Thymus (tissue), 11 donors: ENCODE data around the gene NSF. TPM values are rescaled to one million over a fixed set of nuclear protein-coding genes. Genes with fewer than 3 reads are reported as not detected.

ENCODE experiments used
- DNase-seq, 9 donors: peaks; one replicate each; pipeline ENCODE4 v3.0.0-alpha.2; 2013; ENCODE audit warnings: low spot score in 9 of 9, low read depth in 6 of 9, missing footprints in 1 of 9
- H3K27ac ChIP-seq, 2 donors: one replicate each; pipeline ENCODE4 v1.5.1; 2013; ENCODE audit warnings: control low read depth in 1 of 2, low read depth in 1 of 2, low read length in 1 of 2, mild to moderate bottlenecking in 1 of 2, moderate library complexity in 1 of 2
- H3K27me3 ChIP-seq, 2 donors: one replicate each; pipeline ENCODE4 v1.5.1; 2013; ENCODE audit warnings: low read length in 1 of 2; ENCODE audit not compliant: control insufficient read depth in 2 of 2, insufficient read depth in 1 of 2
- H3K36me3 ChIP-seq, 2 donors: one replicate each; pipeline ENCODE4 v1.5.1; 2013; ENCODE audit warnings: low read length in 1 of 2, mild to moderate bottlenecking in 1 of 2, moderate library complexity in 1 of 2; ENCODE audit not compliant: control insufficient read depth in 2 of 2, insufficient read depth in 2 of 2
- H3K4me1 ChIP-seq, 2 donors: one replicate each; pipeline ENCODE4 v1.5.1; 2013; ENCODE audit warnings: low read length in 2 of 2; ENCODE audit not compliant: control insufficient read depth in 2 of 2, insufficient read depth in 2 of 2
- H3K4me3 ChIP-seq, 2 donors: one replicate each; pipeline ENCODE4 v1.5.1; 2013; ENCODE audit warnings: low read length in 2 of 2, control low read depth in 1 of 2, mild to moderate bottlenecking in 1 of 2
- H3K9me3 ChIP-seq, 2 donors: one replicate each; pipeline ENCODE4 v1.5.1; 2013; ENCODE audit warnings: low read length in 1 of 2, mild to moderate bottlenecking in 1 of 2; ENCODE audit not compliant: control insufficient read depth in 2 of 2, insufficient read depth in 1 of 2
- WGBS: extraction: QIAGEN DNeasy Blood & Tissue Kit; methylation state at CpG from one replicate; pipeline ENCODE4 v1.1.7; 2013; 5-methylcytosine and 5-hydroxymethylcytosine counted together
- polyA plus RNA-seq: library from polyadenylated mRNA; stranded (reverse); fragments of 200-250 nt; gene quantifications from one replicate; pipeline ENCODE4 v1.2.3, GENCODE V29; 2013
- total RNA-seq: library from RNA; stranded (reverse); fragments of 120-200 nt; gene quantifications from one replicate; pipeline ENCODE4 v1.2.4, GENCODE V29; 2013
- donor health status: healthy.

Gene NSF
- total and polyA plus RNA-seq, 2 donors, result 14.3 to 15.3 TPM

- peaks cover 0 to 3% of the 10 kb centered on the region in 2 donors for H3K27me3 ChIP-seq
- no peak overlapping the region for H3K27ac ChIP-seq
- WGBS, result 96% methylated on average over 5 of the region's 5 CpGs
- no peaks in the 10 kb centered on the region for H3K4me1 ChIP-seq
- H3K4me3 ChIP-seq, result no peak overlapping the region
- no peak for DNase-seq
- no peaks in the 10 kb centered on the region for H3K36me3 ChIP-seq
- H3K9me3 ChIP-seq, result no peaks in the 10 kb centered on the region
These were observed 213.1 kb downstream of the NSF start for GRCh38 chr17:46803544-46803943.

GRCh38 chr17:46805771-46806170 lies 215.3 kb downstream of the NSF start:
- WGBS, result 93% methylated on average over 6 of the region's 6 CpGs

More at GRCh38 chr17:46805771-46806170, 215.3 kb downstream of the NSF start:
- Histone ChIP-seq H3K27me3 (peaks cover 0 to 4% of the 10 kb centered on the region in 2 donors), H3K9me3 (no peaks in the 10 kb centered on the region), H3K4me3 (no peak overlapping the region), H3K27ac (no peak overlapping the region), H3K4me1 (no peaks in the 10 kb centered on the region), H3K36me3 (no peaks in the 10 kb centered on the region)
- DNase-seq, result no peak

Other genes with a start within 250 kb of the NSF start
- gene ARL17B, start 228.9 kb upstream of the NSF start, total RNA-seq, result 10.6 TPM
- 10.7 TPM for gene ARL17B, start 228.9 kb upstream of the NSF start, polyA plus RNA-seq
- gene LRRC37A2, start 78.2 kb upstream of the NSF start, total RNA-seq, result 9.6 TPM
- 6.4 TPM for gene LRRC37A2, start 78.2 kb upstream of the NSF start, polyA plus RNA-seq
- gene ARL17A, start 11.0 kb upstream of the NSF start, total RNA-seq, result 11.1 TPM
- 3.7 TPM for gene ARL17A, start 11.0 kb upstream of the NSF start, polyA plus RNA-seq
- 0.42 TPM for gene WNT3, start 228.0 kb downstream of the NSF start, total RNA-seq
- gene WNT3, start 228.0 kb downstream of the NSF start, polyA plus RNA-seq, result 1.0 TPM